NCI-H1105 treated with DMSO at 0.1 percent for 48 hours (cell line): ENCODE data around the gene HSD17B3.
"Not testable (repeated sequence)": the region's sequence is repeated elsewhere in the genome, so short reads cannot be mapped to it uniquely, and the experiment has no call there.

Source experiments
- DNase-seq: peaks from one replicate; lab custom pipeline; 2025; lab: John Stamatoyannopoulos, UW

HSD17B3 gene

GRCh38 chr9:96302021-96302420 is at the start of gene HSD17B3:
Gene HSD17B3, minus strand, starts transcription at chr9:96302176. Its CDS starts 72 bp downstream, at chr9:96302104.
- DNase-seq, result no peak

- DNase-seq, result no peak
Measured at GRCh38 chr9:96350866-96351265, 48.9 kb upstream of the HSD17B3 start.

GRCh38 chr9:96348261-96348660 is 46.3 kb upstream of the HSD17B3 start:
- no peak for DNase-seq

GRCh38 chr9:96345551-96345950 is 43.6 kb upstream of the HSD17B3 start:
- DNase-seq, result no peak

GRCh38 chr9:96344458-96345180 is 42.6 kb upstream of the HSD17B3 start:
- peak; percentile 44 for DNase-seq

- no peak for DNase-seq
Measured at GRCh38 chr9:96343515-96344360, 41.8 kb upstream of the HSD17B3 start.

- no peak for DNase-seq
Measured at GRCh38 chr9:96342571-96343245, 40.7 kb upstream of the HSD17B3 start.

- DNase-seq, result no peak
Measured at GRCh38 chr9:96340707-96341106, 38.7 kb upstream of the HSD17B3 start.

- no peak for DNase-seq
Measured at GRCh38 chr9:96338299-96338698, 36.3 kb upstream of the HSD17B3 start.

GRCh38 chr9:96333958-96334357 is 32.0 kb upstream of the HSD17B3 start:
- DNase-seq, result no peak

GRCh38 chr9:96331236-96331947 is 29.4 kb upstream of the HSD17B3 start:
- no peak for DNase-seq

GRCh38 chr9:96327694-96328352 is 25.8 kb upstream of the HSD17B3 start:
- DNase-seq, result peak; percentile 44

GRCh38 chr9:96323169-96323568 is 21.2 kb upstream of the HSD17B3 start:
- no peak for DNase-seq

- not testable (repeated sequence) for DNase-seq
Measured at GRCh38 chr9:96322736-96323135, 20.8 kb upstream of the HSD17B3 start.

- not testable (repeated sequence) for DNase-seq
Measured at GRCh38 chr9:96322210-96322609, 20.2 kb upstream of the HSD17B3 start.

- no peak for DNase-seq
Measured at GRCh38 chr9:96321515-96321914, 19.5 kb upstream of the HSD17B3 start.

- no peak for DNase-seq
Measured at GRCh38 chr9:96320749-96321280, 18.8 kb upstream of the HSD17B3 start.

GRCh38 chr9:96318921-96319565 is 17.1 kb upstream of the HSD17B3 start:
- no peak for DNase-seq

GRCh38 chr9:96317335-96317980 is 15.5 kb upstream of the HSD17B3 start:
- peak; percentile 44 for DNase-seq

- no peak for DNase-seq
Measured at GRCh38 chr9:96309850-96310249, 7.9 kb upstream of the HSD17B3 start.
